Measurements from ENCODE around the gene TCF4. TPM values are rescaled to one million over a fixed set of nuclear protein-coding genes. Genes with fewer than 3 reads are reported as not detected.

The TCF4 gene
- total RNA-seq, 1 donor from 2014 or later = 199 TPM

DNA sequence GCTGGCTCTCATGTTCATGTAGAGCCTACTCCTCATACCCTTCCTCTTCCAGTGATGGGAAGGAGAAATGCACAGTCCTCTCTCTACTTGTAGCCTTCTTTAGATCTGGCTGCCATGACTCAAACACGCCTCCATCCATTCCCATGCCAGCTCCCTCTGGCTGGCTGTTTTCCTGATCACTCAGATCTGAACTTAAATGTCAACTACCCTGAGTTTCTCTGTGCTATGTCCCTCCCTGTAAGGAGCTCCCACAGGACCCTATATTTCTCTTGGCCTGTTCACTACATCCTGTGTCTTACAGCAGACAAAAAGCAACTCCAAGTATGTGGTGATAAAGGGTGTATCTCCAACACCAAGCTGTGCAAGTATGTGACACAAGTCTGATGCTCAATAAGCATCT, 152.4 kb downstream of the TCF4 start:
- peaks cover 9% of the 10 kb centered on the region for H3K9me3 Mint-ChIP-seq (ENCODE audit: unreplicated experiment)
- peaks cover 67% of the 10 kb centered on the region for H3K4me1 Mint-ChIP-seq (ENCODE audit: low read depth, unreplicated experiment)
- DNase-seq = no peak
- TF ChIP-seq CTCF (IDR thresholded peaks at IDR 0.05; ENCODE audit: partially characterized antibody, unreplicated experiment) = no peak
- no peak overlapping the region for H3K27ac Mint-ChIP-seq (ENCODE audit: unreplicated experiment)
- H3K27me3 Mint-ChIP-seq (ENCODE audit: unreplicated experiment) = peaks cover 6% of the 10 kb centered on the region
- H3K36me3 Mint-ChIP-seq (ENCODE audit: unreplicated experiment) = no peaks in the 10 kb centered on the region
- no peak overlapping the region for H3K4me3 Mint-ChIP-seq (ENCODE audit: unreplicated experiment)

DNA sequence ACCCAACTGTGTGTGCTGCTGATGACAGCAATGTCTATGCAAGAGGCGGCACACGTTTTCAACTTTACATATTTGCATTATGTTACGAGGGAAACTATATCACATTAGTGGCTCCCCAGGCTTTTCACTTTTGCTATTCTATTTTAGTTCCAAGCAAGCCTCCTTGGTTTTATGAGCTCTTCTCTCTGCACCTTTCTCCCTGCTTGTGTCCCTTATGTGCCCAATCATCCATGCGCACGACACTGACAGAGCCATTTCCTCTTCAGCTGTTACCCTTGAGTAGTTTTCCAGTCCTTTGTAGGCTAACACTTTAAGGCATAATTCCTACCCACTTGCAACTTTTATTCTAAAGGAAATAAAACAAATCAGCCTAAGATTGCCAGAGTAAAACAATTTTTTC, 154.3 kb downstream of the TCF4 start:
- H3K36me3 Mint-ChIP-seq (ENCODE audit: unreplicated experiment) = no peaks in the 10 kb centered on the region
- DNase-seq = no peak
- H3K27me3 Mint-ChIP-seq (ENCODE audit: unreplicated experiment) = peaks cover 2% of the 10 kb centered on the region
- H3K27ac Mint-ChIP-seq (ENCODE audit: unreplicated experiment) = peak overlapping the region; percentile 63
- peaks cover 57% of the 10 kb centered on the region for H3K4me1 Mint-ChIP-seq (ENCODE audit: low read depth, unreplicated experiment)
- H3K9me3 Mint-ChIP-seq (ENCODE audit: unreplicated experiment) = peaks cover 7% of the 10 kb centered on the region
- TF ChIP-seq CTCF (IDR thresholded peaks at IDR 0.05; ENCODE audit: partially characterized antibody, unreplicated experiment) = no peak
- H3K4me3 Mint-ChIP-seq (ENCODE audit: unreplicated experiment) = peak overlapping the region; percentile 47

DNA sequence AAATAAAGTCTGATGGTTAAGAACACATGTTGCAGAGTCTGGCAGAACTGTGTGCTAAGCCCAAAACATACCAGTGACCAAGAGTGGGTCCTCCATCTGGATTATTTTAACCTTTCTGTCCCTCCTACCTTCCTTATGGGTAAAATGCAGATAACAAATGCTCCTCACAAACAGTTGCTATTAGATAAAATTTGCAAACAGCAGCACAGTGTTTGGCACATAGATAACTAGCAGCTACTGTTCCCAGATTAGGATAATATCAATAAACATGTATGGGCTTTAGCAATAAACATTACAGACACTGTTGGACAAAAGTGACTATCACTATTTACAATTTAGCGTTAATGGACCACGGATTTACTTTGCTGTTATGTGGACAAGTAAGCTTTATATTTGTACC, 154.9 kb downstream of the TCF4 start:
- Mint-ChIP-seq H3K4me1 (ENCODE audit: low read depth, unreplicated experiment) (peaks cover 53% of the 10 kb centered on the region), H3K36me3 (ENCODE audit: unreplicated experiment) (no peaks in the 10 kb centered on the region), H3K27me3 (ENCODE audit: unreplicated experiment) (peaks cover under 1% of the 10 kb centered on the region), H3K4me3 (ENCODE audit: unreplicated experiment) (peak overlapping the region; percentile 47), H3K9me3 (ENCODE audit: unreplicated experiment) (peaks cover 5% of the 10 kb centered on the region), H3K27ac (ENCODE audit: unreplicated experiment) (peak overlapping the region; percentile 63)
- no peak for TF ChIP-seq CTCF (IDR thresholded peaks at IDR 0.05; ENCODE audit: partially characterized antibody, unreplicated experiment)
- DNase-seq = no peak

DNA sequence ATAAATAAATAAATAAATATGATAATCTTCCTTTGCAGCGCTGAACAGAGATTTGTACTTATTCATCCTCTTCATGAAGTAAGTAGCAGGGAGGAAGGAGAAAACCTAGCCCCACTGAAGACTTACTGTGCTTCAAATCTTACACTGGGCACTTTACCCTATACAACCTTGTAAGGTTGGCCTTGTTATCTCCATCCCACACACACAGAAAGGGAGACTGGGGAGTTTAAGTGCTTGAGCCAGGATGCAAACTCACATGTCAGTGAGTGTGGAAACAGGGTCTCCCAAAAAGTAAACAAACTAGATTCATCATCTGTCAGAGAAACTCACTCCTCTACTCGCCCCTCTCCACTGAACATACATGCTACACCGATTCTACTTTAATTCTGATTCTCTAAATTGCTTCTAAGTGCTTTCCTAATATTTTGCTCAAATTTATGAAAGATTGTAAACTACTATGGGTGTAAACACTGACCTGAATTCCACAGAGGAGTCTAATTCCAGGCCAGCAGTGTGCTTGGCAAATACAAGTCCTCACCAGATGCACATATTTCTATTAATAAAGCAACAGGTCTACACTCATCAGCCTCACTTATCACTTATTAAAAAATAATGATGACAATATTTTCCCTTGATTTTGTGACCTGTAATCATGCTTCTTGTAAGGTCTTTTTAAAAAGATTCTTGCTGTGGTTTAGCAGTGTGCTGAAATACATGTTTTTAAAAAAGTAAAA, 155.5 kb downstream of the TCF4 start:
- no peak for DNase-seq
- Mint-ChIP-seq H3K27me3 (ENCODE audit: unreplicated experiment) (no peaks in the 10 kb centered on the region), H3K9me3 (ENCODE audit: unreplicated experiment) (peaks cover 4% of the 10 kb centered on the region), H3K4me1 (ENCODE audit: low read depth, unreplicated experiment) (peaks cover 50% of the 10 kb centered on the region), H3K36me3 (ENCODE audit: unreplicated experiment) (no peaks in the 10 kb centered on the region), H3K4me3 (ENCODE audit: unreplicated experiment) (peak overlapping the region; percentile 22), H3K27ac (ENCODE audit: unreplicated experiment) (peak overlapping the region; percentile 60)
- TF ChIP-seq CTCF (IDR thresholded peaks at IDR 0.05; ENCODE audit: partially characterized antibody, unreplicated experiment) = no peak

- Mint-ChIP-seq H3K36me3 (ENCODE audit: unreplicated experiment) (no peaks in the 10 kb centered on the region), H3K4me1 (ENCODE audit: low read depth, unreplicated experiment) (peaks cover 48% of the 10 kb centered on the region)
- TF ChIP-seq CTCF (IDR thresholded peaks at IDR 0.05; ENCODE audit: partially characterized antibody, unreplicated experiment) = no peak
These were observed 158.0 kb downstream of the TCF4 start for GRCh38 chr18:55430026-55430425.

More at GRCh38 chr18:55430026-55430425, 158.0 kb downstream of the TCF4 start:
- H3K27ac Mint-ChIP-seq (ENCODE audit: unreplicated experiment) = peak overlapping the region; percentile 69
- no peak for DNase-seq
- H3K27me3 Mint-ChIP-seq (ENCODE audit: unreplicated experiment) = no peaks in the 10 kb centered on the region
- H3K9me3 Mint-ChIP-seq (ENCODE audit: unreplicated experiment) = peaks cover 2% of the 10 kb centered on the region
- peak overlapping the region; percentile 57 for H3K4me3 Mint-ChIP-seq (ENCODE audit: unreplicated experiment)
